Common myeloid progenitor, CD34-positive (primary cell): Measurements from ENCODE around the gene CDH4.

Experiments used
- CTCF ChIA-PET: fragments of 350-600 bp; sonication (Branson Sonifier 250); formaldehyde crosslinking; loops from one replicate; lab custom pipeline; 2021; ENCODE audit warnings: antibody characterized with exemption; lab: Charles Lee
- POLR2A ChIA-PET: fragments of 350-600 bp; sonication (Branson Sonifier 250); formaldehyde crosslinking; loops from one replicate; lab custom pipeline; 2021; ENCODE audit warnings: antibody characterized with exemption; lab: Charles Lee
- DNase-seq, 3 donors: peaks; one replicate each; pipeline versions ENCODE4 v3.0.0 to v3.0.0-alpha.2; 2013
- H3K27ac ChIP-seq, 2 experiments: 1 replicate in 1 of 2; 2 replicates in 1 of 2; pipeline ENCODE4 v1.7.0; 2013; ENCODE audit warnings: inconsistent platforms in 2 of 2, low read length in 2 of 2, mild to moderate bottlenecking in 2 of 2, low read depth in 1 of 2, moderate library complexity in 1 of 2; ENCODE audit not compliant: severe bottlenecking in 2 of 2, insufficient read depth in 1 of 2, poor library complexity in 1 of 2
- H3K27me3 ChIP-seq, 5 experiments: replicated peaks in 2 of 5; 1 replicate in 3 of 5; 2 replicates in 2 of 5; pipeline versions ENCODE4 v1.6.1 to v1.7.0; 2013; ENCODE audit warnings: low read length in 4 of 5, mild to moderate bottlenecking in 2 of 5, moderate library complexity in 2 of 5, inconsistent platforms in 1 of 5; ENCODE audit not compliant: insufficient read depth in 5 of 5, control insufficient read depth in 4 of 5
- H3K36me3 ChIP-seq, 4 experiments: 1 replicate in 2 of 4; 2 replicates in 2 of 4; pipeline versions ENCODE4 v1.6.1 to v1.7.0; 2013; ENCODE audit warnings: low read length in 3 of 4, control low read depth in 1 of 4, mild to moderate bottlenecking in 1 of 4; ENCODE audit not compliant: control insufficient read depth in 4 of 4, insufficient read depth in 4 of 4
- H3K4me1 ChIP-seq, 4 experiments: 1 replicate in 3 of 4; 2 replicates in 1 of 4; pipeline versions ENCODE4 v1.6.1 to v1.7.1; 2013; ENCODE audit warnings: low read length in 3 of 4, mild to moderate bottlenecking in 3 of 4, control low read depth in 1 of 4, inconsistent platforms in 1 of 4, moderate library complexity in 1 of 4; ENCODE audit not compliant: control insufficient read depth in 4 of 4, insufficient read depth in 4 of 4; ENCODE audit errors: control extremely low read depth in 1 of 4
- H3K4me3 ChIP-seq, 7 experiments: 1 replicate in 4 of 7; 2 replicates in 3 of 7; pipeline versions ENCODE4 v1.5.1 to v1.7.0; 2013; ENCODE audit warnings: mild to moderate bottlenecking in 7 of 7, low read length in 6 of 7, moderate library complexity in 6 of 7, inconsistent platforms in 2 of 7, low read depth in 2 of 7, control low read depth in 1 of 7; ENCODE audit not compliant: insufficient read depth in 4 of 7, control insufficient read depth in 1 of 7; ENCODE audit errors: extremely low read depth in 1 of 7
- H3K9me3 ChIP-seq, 5 experiments: 1 replicate in 4 of 5; 2 replicates in 1 of 5; pipeline versions ENCODE4 v1.6.1 to v1.7.1; 2013; ENCODE audit warnings: low read length in 4 of 5, mild to moderate bottlenecking in 2 of 5, inconsistent platforms in 1 of 5, low read depth in 1 of 5, moderate library complexity in 1 of 5; ENCODE audit not compliant: control insufficient read depth in 4 of 5, insufficient read depth in 2 of 5; ENCODE audit errors: control extremely low read depth in 1 of 5
- WGBS: methylation state at CpG from one replicate; pipeline ENCODE4 v1.1.5; 2013; ENCODE audit not compliant: insufficient coverage; 5-methylcytosine and 5-hydroxymethylcytosine counted together

Gene CDH4

DNA sequence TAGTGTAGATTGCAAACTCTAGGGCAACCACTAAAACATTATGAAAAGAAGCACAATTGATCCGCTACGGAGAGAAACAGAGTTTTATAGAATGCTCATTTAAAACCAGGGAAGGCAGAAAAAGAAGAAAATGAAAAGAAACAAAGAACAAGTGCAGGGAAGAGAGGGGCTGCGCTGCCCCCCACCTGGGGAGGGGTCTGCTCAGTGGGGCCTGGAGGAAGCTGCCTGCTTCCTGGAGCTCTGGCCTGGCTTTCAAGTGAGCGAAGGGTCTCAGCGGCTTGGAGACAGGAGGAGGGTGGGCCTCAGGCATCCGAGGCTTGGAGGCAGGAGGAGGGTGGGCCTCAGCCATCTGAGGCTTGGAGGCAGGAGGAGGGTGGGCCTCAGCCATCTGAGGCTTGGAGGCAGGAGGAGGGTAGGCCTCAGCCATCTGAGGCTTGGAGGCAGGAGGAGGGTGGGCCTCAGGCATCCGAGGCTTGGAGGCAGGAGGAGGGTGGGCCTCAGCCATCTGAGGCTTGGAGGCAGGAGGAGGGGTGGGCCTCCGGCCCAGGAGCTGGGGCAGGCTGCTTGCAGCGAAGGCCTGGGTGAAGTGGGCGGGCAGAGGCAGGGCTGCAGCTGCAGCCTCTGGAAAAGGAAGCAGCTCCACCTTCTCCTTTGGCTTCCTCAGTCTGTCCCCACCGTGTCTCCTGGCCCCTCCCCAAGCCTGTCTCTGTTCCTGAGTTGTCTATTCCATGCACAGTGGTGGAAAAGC is 407.4 kb downstream of the CDH4 start:
- H3K27me3 ChIP-seq, result no peaks in the 10 kb centered on the region
- no peak overlapping the region for H3K4me3 ChIP-seq
- WGBS, result 56% methylated on average over 8 of the region's 11 CpGs
- peaks cover 0 to 2% (median 0%) of the 10 kb centered on the region in 4 experiments for H3K4me1 ChIP-seq
- DNase-seq, result no peak
- H3K9me3 ChIP-seq, result peaks cover 0 to 46% (median 0%) of the 10 kb centered on the region in 5 experiments
- no peak overlapping the region for H3K27ac ChIP-seq
- H3K36me3 ChIP-seq, result no peaks in the 10 kb centered on the region
- POLR2A ChIA-PET, result no interaction called here
- CTCF ChIA-PET, result no interaction called here

DNA sequence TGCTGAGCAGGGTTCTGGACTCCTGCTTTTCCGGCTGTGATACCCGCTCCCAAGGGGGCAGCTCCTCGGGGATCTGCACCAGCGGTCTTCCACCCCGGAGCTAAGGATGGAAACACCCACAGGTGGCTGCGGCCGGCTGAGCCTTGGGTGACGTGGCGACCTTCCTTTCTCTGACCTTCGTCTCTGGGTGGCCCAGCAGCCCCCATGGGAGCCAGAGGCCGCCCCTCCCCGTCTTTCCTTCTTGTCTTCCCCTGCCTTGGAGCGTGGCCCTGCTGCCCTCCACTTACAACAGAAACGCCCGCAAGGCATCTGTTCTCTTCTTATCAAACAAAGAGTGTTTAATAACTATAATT is 407.9 kb downstream of the CDH4 start:
- ChIA-PET POLR2A (no interaction called here), CTCF (no interaction called here)
- H3K4me3 ChIP-seq, result no peak overlapping the region
- H3K9me3 ChIP-seq, result peaks cover 0 to 48% (median 0%) of the 10 kb centered on the region in 5 experiments
- no peak overlapping the region for H3K27ac ChIP-seq
- no peak for DNase-seq
- WGBS, result 92% methylated on average over 12 of the region's 15 CpGs
- peaks cover 0 to 2% (median 0%) of the 10 kb centered on the region in 4 experiments for H3K4me1 ChIP-seq
- H3K27me3 ChIP-seq, result no peaks in the 10 kb centered on the region
- no peaks in the 10 kb centered on the region for H3K36me3 ChIP-seq

DNA sequence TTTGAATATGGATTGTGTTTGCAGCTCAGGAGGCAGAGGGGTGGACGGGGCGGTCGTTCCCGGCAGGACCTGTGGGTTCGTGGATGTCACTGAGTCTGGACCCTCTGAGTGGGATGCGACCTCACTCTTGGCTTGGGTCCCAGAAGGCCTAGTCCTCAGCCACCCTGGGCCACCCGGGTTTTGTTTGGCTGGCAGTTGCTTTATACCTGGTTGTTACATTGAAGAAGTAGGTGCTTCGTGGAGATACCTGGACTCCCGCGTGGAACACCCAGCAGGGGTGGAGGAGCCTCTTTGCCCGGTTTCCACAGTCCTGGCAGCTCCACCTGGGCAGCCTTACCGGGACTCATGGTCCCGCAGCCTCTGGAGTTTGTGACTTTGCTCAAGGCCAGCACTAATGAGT is 408.5 kb downstream of the CDH4 start:
- H3K4me1 ChIP-seq, result peaks cover 0 to 2% (median 0%) of the 10 kb centered on the region in 4 experiments
- ChIA-PET CTCF (no interaction called here), POLR2A (no interaction called here)
- WGBS, result 83% methylated on average over 8 of the region's 13 CpGs
- DNase-seq, result no peak
- H3K9me3 ChIP-seq, result peaks cover 0 to 50% (median 0%) of the 10 kb centered on the region in 5 experiments
- H3K27me3 ChIP-seq, result no peaks in the 10 kb centered on the region
- no peaks in the 10 kb centered on the region for H3K36me3 ChIP-seq
- H3K4me3 ChIP-seq, result no peak overlapping the region
- H3K27ac ChIP-seq, result no peak overlapping the region

DNA sequence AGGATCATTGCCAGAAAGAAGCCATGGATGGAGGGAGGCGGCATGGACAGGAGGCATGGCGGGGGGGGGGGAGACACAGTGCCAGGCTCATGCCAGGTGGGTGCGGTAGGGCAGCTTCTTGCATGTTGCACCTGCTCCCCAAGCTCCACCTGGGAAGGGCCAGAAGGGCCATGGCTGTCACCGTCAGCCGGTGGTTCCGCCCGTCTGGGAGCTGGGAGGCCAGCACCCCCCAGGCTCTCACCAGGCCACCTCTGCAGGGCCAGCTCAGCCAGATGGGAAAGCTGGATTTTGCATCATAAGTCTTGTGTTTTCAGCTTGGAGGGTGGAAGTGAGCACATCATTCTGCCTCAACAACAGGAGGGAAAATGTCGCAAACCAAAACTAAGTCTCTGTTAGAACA is 409.0 kb downstream of the CDH4 start:
- ChIA-PET CTCF (no interaction called here), POLR2A (no interaction called here)
- Histone ChIP-seq H3K27ac (no peak overlapping the region), H3K9me3 (peaks cover 0 to 51% (median 0%) of the 10 kb centered on the region in 5 experiments), H3K27me3 (no peaks in the 10 kb centered on the region), H3K4me3 (no peak overlapping the region), H3K4me1 (peaks cover 0 to 2% (median 0%) of the 10 kb centered on the region in 4 experiments), H3K36me3 (no peaks in the 10 kb centered on the region)
- 96% methylated on average over 4 of the region's 8 CpGs for WGBS
- no peak for DNase-seq

DNA sequence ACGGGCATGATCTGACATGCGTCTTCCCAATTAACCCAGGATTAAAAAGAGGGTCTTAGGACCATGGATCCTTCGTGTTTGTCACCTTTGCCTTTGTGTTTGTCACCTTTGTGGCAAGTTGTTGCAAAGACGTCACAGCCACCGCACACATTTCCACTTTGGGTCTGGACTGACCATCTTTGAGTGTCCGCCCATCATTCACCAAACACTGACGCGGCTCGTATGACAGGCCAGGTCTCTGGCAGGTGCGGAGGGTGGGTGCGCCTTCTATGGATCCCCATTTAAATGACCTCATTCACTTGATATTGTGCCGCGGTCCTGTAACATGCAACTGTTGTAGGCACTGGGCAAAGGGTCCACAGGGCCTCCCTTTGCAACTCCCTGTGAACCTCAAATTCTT is 409.5 kb downstream of the CDH4 start:
- Histone ChIP-seq H3K36me3 (no peaks in the 10 kb centered on the region), H3K27me3 (no peaks in the 10 kb centered on the region), H3K4me1 (peaks cover 0 to 2% (median 0%) of the 10 kb centered on the region in 4 experiments), H3K27ac (no peak overlapping the region), H3K9me3 (peaks cover 0 to 49% (median 0%) of the 10 kb centered on the region in 5 experiments), H3K4me3 (no peak overlapping the region)
- CTCF ChIA-PET, result no interaction called here
- 99% methylated on average over 13 of the region's 13 CpGs for WGBS
- DNase-seq, result no peak
- POLR2A ChIA-PET, result no interaction called here

DNA sequence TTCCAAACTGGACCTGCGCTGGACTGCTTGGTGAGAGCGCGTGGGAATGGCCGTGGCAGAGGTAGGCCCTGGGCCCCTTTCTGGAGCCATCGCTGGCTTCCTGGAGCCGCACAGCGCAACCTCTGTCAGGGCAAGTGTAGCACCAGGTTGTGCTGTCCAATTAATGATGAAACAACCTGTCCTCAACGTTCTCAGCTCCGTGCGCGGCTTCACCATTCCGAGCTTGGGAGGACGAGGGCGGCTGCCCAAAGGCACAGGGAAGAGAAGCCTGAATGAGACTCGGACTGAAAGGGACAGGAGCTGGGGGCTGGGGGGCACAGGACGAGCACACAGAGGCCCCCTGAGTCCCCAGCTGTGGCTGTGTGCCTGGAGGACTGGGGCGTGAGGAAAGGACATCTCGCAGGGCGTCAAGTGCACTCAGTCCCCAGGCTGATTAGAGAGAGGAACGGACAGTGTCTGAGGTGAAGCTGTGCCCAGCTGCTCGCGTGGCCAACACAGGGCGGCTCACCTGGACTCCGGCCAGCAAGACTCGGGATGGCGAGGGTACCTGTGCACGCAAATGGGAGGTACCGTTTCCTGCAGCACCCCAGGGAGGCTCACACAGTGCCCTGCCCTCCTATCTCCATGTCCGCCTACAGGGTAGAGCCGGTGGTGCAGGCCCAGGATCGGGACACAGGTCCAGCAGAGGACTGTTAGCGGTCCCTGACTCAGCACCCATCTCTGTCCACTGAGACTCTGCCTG is 410.3 kb downstream of the CDH4 start:
- DNase-seq, result no peak
- no peak overlapping the region for H3K27ac ChIP-seq
- H3K27me3 ChIP-seq, result no peaks in the 10 kb centered on the region
- no peaks in the 10 kb centered on the region for H3K36me3 ChIP-seq
- CTCF ChIA-PET, result no interaction called here
- WGBS, result 86% methylated on average over 27 of the region's 32 CpGs
- peaks cover 0 to 2% (median 0%) of the 10 kb centered on the region in 4 experiments for H3K4me1 ChIP-seq
- peaks cover 0 to 49% (median 0%) of the 10 kb centered on the region in 5 experiments for H3K9me3 ChIP-seq
- POLR2A ChIA-PET, result no interaction called here
- H3K4me3 ChIP-seq, result no peak overlapping the region

DNA sequence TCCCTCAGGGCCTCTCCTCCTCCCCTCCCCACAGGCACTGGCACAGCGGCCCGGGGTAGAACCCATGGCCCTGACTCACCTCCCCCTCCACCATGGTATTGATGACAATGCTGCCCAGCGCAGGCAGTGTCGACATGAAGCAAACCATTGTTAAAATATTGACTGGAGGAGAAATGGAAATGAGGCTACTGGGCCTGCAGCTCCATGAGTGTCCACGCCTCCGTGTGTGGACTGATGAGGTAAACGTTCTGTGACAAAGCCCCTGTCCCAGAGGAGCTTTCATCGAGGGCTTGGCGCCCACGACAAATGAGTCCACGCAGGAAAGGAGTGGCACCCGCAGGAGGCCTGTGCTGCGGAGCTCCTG is 410.9 kb downstream of the CDH4 start:
- no peak overlapping the region for H3K27ac ChIP-seq
- peaks cover 0 to 51% (median 0%) of the 10 kb centered on the region in 5 experiments for H3K9me3 ChIP-seq
- no peak overlapping the region for H3K4me3 ChIP-seq
- peaks cover 0 to 7% (median 0%) of the 10 kb centered on the region in 4 experiments for H3K4me1 ChIP-seq
- H3K27me3 ChIP-seq, result no peaks in the 10 kb centered on the region
- no peak for DNase-seq
- CTCF ChIA-PET, result no interaction called here
- POLR2A ChIA-PET, result no interaction called here
- no peaks in the 10 kb centered on the region for H3K36me3 ChIP-seq
- WGBS, result 92% methylated on average over 11 of the region's 13 CpGs
